ENCODE measurements around the gene SLC25A42.

DNA sequence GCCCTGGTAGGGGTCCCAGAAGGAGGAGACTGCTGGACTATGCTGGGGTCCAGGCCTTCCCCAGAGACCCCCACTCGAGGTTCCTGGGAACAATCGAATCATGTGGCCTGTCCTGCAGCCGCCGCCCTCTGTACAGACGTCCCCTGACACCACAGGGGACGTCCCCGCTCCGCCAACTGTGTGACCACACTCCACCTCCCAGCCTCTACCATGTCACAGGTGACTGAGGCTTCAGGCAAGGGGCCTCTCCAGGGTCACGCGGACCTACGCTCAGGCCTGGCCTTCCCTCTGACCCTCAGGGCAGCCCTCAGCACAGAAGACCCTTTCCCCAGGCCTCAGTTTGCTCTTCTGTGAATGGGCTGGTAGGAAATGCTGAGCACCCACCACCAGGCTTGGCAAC is 87.6 kb downstream of the SLC25A42 start:
- TF ChIP-seq ZNF121 (CRISPR knock-in tag; IDR thresholded peaks at IDR 0.05) (no peak), TEAD4 (CRISPR knock-in tag; IDR thresholded peaks at IDR 0.05) (no peak), ZNF138 (CRISPR knock-in tag; conservative IDR thresholded peaks at IDR 0.05) (no peak), RELA (CRISPR knock-in tag; IDR thresholded peaks at IDR 0.05; ENCODE audit: borderline replicate concordance) (no peak), NFYB (CRISPR knock-in tag; conservative IDR thresholded peaks at IDR 0.05; ENCODE audit: low read depth) (no peak), ATF6 (CRISPR knock-in tag; IDR thresholded peaks at IDR 0.05) (no peak), ZBTB43 (CRISPR knock-in tag; IDR thresholded peaks at IDR 0.05) (no peak)
- TF ChIP-seq, protein P1, sequence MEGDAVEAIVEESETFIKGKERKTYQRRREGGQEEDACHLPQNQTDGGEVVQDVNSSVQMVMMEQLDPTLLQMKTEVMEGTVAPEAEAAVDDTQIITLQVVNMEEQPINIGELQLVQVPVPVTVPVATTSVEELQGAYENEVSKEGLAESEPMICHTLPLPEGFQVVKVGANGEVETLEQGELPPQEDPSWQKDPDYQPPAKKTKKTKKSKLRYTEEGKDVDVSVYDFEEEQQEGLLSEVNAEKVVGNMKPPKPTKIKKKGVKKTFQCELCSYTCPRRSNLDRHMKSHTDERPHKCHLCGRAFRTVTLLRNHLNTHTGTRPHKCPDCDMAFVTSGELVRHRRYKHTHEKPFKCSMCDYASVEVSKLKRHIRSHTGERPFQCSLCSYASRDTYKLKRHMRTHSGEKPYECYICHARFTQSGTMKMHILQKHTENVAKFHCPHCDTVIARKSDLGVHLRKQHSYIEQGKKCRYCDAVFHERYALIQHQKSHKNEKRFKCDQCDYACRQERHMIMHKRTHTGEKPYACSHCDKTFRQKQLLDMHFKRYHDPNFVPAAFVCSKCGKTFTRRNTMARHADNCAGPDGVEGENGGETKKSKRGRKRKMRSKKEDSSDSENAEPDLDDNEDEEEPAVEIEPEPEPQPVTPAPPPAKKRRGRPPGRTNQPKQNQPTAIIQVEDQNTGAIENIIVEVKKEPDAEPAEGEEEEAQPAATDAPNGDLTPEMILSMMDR (IDR thresholded peaks at IDR 0.05) = no peak
- TF ChIP-seq, protein P2, sequence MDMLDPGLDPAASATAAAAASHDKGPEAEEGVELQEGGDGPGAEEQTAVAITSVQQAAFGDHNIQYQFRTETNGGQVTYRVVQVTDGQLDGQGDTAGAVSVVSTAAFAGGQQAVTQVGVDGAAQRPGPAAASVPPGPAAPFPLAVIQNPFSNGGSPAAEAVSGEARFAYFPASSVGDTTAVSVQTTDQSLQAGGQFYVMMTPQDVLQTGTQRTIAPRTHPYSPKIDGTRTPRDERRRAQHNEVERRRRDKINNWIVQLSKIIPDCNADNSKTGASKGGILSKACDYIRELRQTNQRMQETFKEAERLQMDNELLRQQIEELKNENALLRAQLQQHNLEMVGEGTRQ (CRISPR knock-in tag; IDR thresholded peaks at IDR 0.05) = no peak
- TF ChIP-seq, protein P3, sequence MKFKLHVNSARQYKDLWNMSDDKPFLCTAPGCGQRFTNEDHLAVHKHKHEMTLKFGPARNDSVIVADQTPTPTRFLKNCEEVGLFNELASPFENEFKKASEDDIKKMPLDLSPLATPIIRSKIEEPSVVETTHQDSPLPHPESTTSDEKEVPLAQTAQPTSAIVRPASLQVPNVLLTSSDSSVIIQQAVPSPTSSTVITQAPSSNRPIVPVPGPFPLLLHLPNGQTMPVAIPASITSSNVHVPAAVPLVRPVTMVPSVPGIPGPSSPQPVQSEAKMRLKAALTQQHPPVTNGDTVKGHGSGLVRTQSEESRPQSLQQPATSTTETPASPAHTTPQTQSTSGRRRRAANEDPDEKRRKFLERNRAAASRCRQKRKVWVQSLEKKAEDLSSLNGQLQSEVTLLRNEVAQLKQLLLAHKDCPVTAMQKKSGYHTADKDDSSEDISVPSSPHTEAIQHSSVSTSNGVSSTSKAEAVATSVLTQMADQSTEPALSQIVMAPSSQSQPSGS (CRISPR knock-in tag; IDR thresholded peaks at IDR 0.05; ENCODE audit: borderline replicate concordance, low read depth) = no peak
